NOMO-1 treated with DMSO at 0.1 percent for 48 hours (cell line): ENCODE measurements around the gene SAPCD1.
A peak's percentile ranks its signal among the peaks of the same experiment; 100 is the strongest.
"Not testable (repeated sequence)": the region's sequence is repeated elsewhere in the genome, so short reads cannot be mapped to it uniquely, and the experiment has no call there.

Experiments
- DNase-seq: peaks from one replicate; lab custom pipeline; 2025; ENCODE audit not compliant: unreplicated experiment; lab: John Stamatoyannopoulos, UW

Gene SAPCD1

DNA sequence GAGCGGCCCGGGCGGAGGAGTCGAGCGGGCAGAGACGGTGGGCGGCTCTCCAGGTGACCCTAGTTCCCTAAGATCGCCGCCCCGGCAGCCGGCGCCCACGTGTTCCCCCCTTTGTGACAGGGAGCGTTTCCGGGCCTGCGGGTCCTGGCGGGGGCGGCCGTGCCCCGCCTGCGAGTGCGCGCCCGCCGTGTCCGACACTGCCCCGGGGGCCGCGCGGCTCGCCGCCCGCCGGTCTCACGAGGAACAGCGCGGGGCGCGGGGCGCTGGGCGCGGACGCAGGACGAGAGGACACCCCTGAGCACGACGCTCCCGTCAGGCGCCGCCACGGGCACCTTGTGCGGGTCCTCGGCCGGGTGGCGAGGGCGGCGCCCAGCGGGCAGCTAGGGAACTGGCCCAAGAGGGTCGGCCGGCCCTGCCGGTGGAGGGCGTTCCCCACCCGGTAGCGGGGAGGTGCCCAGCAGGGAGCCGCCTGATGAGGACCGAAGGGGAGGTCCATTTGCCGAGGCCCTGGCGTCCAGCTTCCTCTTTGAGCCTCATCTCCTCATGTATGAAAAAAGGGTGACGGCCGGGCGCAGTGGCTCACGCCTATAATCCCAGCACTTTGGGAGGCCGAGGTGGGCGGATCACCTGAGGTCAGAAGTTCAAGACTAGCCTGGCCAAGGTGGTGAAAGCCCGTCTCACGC is 33.3 kb downstream of the SAPCD1 start, which contains the start of gene VARS1:
Gene VARS1, minus strand, starts transcription at position 137 of the 683 bp plus-strand sequence. CDS start 535 bp downstream, outside the sequence.
- peak; percentile 95 for DNase-seq

DNA sequence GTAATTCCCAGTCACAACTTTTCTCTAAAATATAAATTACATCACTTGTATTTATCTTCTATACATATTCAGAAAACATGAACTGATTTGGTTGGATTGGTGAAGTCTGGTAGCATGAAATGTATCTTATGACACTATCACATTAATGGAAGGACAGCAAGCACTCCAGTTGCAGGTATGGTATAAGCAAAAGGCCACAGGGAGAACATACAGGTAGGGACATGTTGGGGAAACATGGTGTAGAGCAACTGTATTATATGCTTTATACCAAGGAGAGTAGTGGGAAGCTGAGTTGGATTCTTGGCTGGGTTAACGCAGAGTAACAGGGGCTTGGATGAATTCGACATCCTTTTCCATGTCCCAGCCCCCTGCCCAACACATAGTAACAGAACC is 34.5 kb downstream of the SAPCD1 start:
- no peak for DNase-seq

DNA sequence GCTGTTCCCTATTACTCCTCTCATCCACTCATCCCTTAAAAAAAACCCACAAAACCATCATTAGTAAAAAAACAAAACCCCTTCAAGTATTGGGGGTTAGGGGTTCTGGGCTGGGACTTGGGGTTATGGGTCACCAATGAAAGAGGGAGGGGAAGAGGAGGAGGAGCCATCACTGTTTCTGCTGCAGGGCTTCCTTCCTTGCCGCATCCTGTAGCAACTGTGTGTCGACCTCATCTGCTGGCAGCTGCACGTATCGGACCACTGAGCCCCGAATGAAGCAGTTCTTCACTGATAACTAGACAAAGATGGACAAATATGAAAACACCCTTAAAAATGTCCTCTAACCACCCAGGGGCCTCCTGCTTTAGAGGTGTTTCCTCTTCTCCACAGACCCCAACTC is 35.1 kb downstream of the SAPCD1 start:
- no peak for DNase-seq

DNA sequence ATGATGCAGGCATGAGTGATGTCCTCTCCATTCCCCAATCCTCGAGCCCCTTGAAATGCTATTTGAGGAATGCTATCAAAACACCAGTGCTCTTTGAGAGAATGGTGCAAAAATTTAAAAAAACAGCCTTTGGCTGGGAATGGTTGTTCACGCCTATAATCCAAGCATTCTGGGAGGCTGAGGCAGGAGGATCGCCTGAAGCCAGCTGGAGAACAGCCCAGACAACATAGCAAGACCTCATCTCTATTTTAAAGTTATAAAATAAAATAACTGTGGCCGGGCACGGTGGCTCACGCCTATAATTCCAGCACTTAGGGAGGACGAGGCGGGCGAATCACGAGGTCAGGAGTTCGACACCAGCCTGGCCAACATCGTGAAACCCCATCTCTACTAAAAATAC is 37.3 kb downstream of the SAPCD1 start:
- DNase-seq = no peak

DNA sequence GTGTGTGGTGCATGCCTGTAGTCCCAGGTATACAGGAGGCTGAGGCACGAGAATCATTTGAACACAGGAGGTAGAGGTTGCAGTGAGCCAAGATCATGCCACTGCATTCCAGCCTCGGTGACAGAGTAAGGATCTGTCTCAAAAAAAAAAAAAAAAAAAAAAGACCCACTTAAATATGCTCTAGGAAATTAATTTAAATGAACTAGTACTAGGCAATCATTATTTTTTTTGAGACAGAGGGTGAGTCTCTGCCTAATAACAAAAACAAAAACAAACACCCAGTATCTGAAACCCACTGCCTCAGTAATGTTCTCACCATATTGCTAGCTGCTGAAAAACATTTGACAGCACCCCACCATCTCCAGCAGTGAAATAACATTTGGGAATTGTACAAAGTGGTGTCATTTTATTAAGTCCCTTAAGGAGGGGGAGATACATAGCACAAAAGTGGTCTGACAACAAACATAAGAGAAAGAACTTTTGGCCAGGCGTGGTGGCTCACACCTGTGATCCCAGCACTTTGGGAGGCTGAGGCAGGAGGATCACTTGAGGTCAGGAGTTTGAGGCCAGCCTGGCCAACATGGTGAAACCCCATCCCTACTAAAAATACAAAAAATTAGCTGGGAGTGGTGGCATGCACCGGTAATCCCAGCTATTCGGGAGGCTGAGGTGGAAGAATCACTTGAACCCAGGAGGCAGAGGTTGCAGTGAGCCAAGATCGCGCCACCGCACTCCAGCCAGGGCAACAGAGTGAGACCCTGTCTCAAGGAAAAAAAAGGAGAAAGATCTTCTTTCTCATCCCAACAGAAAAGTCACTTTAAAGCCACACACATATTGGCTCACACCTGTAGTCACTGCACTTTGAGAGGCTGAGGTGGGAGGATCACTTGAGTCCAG is 38.8 kb downstream of the SAPCD1 start:
- not testable (repeated sequence) for DNase-seq

DNA sequence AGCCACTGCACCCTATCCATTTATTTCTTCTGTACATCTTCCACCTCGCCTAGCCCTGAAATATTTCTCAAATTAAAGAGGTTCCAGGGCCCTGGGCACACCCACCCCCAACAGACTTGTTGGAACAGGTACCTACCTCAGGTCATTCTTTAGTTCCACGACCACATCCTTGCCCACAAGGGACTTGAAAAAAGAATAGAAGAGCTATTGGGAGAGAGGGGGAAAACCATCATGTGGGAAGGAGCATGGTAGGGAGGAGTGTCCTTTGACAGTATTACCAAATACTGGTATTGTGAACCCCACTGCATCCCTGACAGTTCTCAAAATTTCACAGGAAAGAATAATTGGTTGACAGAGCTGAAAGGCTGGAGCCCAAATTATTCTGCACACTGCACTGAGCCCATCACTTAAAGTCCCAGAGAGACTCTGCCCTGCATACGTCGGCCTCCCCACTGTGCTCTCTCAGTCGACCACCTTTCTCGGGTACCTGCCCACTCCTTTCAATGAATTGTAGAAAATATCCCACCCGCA is 43.5 kb downstream of the SAPCD1 start:
- DNase-seq = no peak

DNA sequence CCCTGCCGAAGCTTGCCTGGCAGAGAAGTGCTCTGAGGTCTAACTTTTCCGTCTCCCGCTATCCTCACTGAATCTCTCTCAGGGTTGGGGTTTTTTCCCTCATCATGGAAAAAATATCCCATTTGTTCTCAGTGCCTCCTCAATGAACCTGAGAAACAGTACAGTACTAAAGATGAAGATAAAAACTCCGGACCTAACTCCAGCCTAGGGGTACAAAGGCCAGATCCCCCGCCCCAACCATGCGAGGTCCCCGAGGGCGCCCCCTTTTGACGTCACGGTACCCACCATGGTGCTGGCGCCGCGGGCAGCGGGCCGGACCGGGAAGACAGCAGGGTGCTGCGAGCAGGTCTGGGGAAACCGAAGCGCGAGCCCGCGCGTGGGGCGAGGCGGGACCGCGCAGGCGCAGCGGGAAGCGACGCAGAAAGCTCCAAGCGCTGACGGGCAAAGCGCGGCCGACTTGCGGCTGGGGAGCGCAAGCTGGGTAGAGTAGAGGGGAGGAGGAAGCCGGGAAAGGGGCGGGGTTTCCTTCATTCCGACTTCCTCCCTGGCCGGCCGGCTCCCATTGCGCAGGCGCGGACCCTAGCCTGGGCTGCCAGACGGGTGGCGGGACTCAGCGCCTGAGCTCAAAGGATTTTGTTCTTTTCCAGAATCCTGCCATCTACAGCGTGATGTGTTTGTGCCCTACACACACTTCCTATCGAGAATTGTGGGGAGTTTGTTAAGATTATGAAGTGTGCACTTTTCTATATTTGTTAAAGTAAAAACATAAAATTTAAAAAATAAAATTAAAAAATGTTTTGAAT is 44.2 kb downstream of the SAPCD1 start, which contains the start of gene LSM2:
Gene LSM2, minus strand, starts transcription at position 497 of the 803 bp plus-strand sequence. Its CDS starts 209 bp downstream, at position 288.
- peak; percentile 92 for DNase-seq

DNA sequence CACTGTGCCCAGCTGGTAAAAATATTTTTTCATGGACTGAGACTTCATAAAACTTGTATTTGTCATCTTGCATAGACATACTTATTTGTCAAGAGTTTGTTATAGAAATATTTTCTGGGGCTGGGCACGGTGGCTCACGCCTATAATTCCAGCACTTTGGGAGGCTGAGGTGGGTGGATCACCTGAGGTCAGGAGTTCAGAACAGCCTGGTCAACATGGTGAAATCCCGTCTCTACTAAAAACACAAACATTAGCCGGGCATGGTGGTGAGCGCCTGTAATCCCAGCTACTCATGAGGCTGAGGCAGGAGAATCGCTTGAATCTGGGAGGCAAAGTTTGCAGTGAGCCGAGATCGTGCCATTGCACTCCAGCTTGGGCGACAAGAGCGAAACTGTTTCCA is 46.1 kb downstream of the SAPCD1 start:
- DNase-seq = not testable (repeated sequence)

DNA sequence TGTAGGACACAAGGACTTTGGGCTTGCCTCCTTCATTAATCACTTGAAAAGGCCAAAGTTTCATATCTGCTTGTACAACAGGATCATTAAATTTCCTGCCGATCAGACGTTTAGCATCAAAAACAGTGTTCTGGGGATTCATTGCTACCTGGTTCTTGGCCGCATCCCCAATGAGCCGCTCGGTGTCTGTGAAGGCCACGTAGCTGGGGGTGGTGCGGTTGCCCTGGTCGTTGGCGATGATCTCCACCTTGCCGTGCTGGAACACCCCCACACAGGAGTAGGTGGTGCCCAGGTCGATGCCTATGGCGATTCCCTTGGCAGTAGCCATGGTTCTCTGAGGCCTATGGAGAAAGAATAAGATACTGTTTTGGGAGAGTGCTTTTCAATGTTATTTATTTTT is 49.2 kb downstream of the SAPCD1 start:
- DNase-seq = no peak

DNA sequence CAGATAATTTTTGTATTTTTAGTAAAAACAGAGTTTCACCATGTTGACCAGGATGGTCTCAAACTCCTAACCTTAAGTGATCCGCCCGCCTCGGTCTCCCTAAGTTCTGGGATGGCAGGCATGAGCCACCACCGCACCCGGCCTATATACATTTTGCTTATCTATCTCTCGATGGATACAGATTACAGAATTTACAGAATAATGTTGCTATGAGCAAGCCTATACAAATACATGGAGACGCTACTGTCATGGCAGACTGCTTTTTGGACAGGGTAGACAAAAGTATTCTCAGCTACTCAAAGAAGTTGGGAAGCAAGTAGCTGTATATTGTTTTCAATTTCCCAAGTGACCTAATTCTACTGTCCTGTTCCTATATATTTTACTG is 51.0 kb downstream of the SAPCD1 start:
- DNase-seq = no peak
